GM12874 (cell line): ENCODE data around the gene PITPNC1.

Experiments used
- CTCF ChIP-seq: IDR thresholded peaks from 2 replicates; pipeline ENCODE4 v1.5.1; 2011; ENCODE audit warnings: low read depth, mild to moderate bottlenecking, control low read depth, low read length, moderate library complexity; ENCODE audit not compliant: insufficient read depth

The PITPNC1 gene

GRCh38 chr17:67638871-67639270, 261.8 kb downstream of the PITPNC1 start:
- TF ChIP-seq CTCF = no peak

GRCh38 chr17:67639555-67639954, 262.5 kb downstream of the PITPNC1 start:
- no peak for TF ChIP-seq CTCF

GRCh38 chr17:67639979-67640378, 262.9 kb downstream of the PITPNC1 start:
- no peak for TF ChIP-seq CTCF

- TF ChIP-seq CTCF = no peak
Measured at GRCh38 chr17:67642488-67642887, 265.4 kb downstream of the PITPNC1 start.

GRCh38 chr17:67644061-67644460, 267.0 kb downstream of the PITPNC1 start:
- TF ChIP-seq CTCF = no peak

GRCh38 chr17:67646472-67646871, 269.4 kb downstream of the PITPNC1 start:
- TF ChIP-seq CTCF = no peak

- TF ChIP-seq CTCF = no peak
Measured at GRCh38 chr17:67647482-67647881, 270.4 kb downstream of the PITPNC1 start.
